SK-N-SH treated with all-trans-retinoic acid at 6 μM for 48 hours (cell line): ENCODE measurements around the gene NUP214.
"Not testable (repeated sequence)": the region's sequence is repeated elsewhere in the genome, so short reads cannot be mapped to it uniquely, and the experiment has no call there.

ENCODE experiments used
- ATAC-seq: fragments of 200-7000 bp; cut with Tn5 transposase; 3 replicates; pipeline ENCODE4 v1.9.1; 2020; ENCODE audit warnings: mild to moderate bottlenecking, moderate library complexity
- ARNTL ChIP-seq: fragments of 450-650 bp; formaldehyde crosslinking; IDR thresholded peaks from 2 replicates; pipeline ENCODE4 v1.5.0; 2020; ENCODE audit warnings: low read depth, mild to moderate bottlenecking, moderate library complexity, borderline replicate concordance
- CREB5 ChIP-seq: fragments of 250-450 bp; sonication (Bioruptor Pico); IDR thresholded peaks from 2 replicates; pipeline ENCODE4 v1.5.1; 2020; ENCODE audit warnings: low read depth, mild to moderate bottlenecking, moderate library complexity
- CSDC2 ChIP-seq: fragments of 250-450 bp; sonication (Bioruptor Pico); IDR thresholded peaks from 2 replicates; pipeline ENCODE4 v1.5.0; 2020; ENCODE audit warnings: mild to moderate bottlenecking, moderate library complexity
- CSRNP3 ChIP-seq: fragments of 250-450 bp; sonication (Bioruptor Pico); IDR thresholded peaks from 2 replicates; pipeline ENCODE4 v1.5.1; 2021; ENCODE audit warnings: mild to moderate bottlenecking, moderate library complexity
- GLIS3 ChIP-seq: fragments of 250-450 bp; sonication (Bioruptor Pico); IDR thresholded peaks from 2 replicates; pipeline ENCODE4 v1.5.0; 2020; ENCODE audit warnings: mild to moderate bottlenecking, moderate library complexity
- ISL1 ChIP-seq: fragments of 250-450 bp; sonication (Bioruptor Pico); IDR thresholded peaks from 2 replicates; pipeline ENCODE4 v2.1.2; 2022; ENCODE audit warnings: mild to moderate bottlenecking, moderate library complexity
- OSR1 ChIP-seq: fragments of 250-450 bp; sonication (Bioruptor Pico); IDR thresholded peaks from 2 replicates; pipeline ENCODE4 v1.8.0; 2022; ENCODE audit warnings: moderate library complexity, mild to moderate bottlenecking, inconsistent platforms
- PATZ1 ChIP-seq: fragments of 250-450 bp; sonication (Bioruptor Pico); IDR thresholded peaks from 2 replicates; pipeline ENCODE4 v1.8.0; 2020; ENCODE audit warnings: mild to moderate bottlenecking, moderate library complexity, borderline replicate concordance
- POU6F1 ChIP-seq: fragments of 250-450 bp; sonication (Bioruptor Pico); IDR thresholded peaks from 2 replicates; pipeline ENCODE4 v1.8.0; 2021; ENCODE audit warnings: low read depth, mild to moderate bottlenecking, moderate library complexity, borderline replicate concordance
- PPARA ChIP-seq: fragments of 250-450 bp; sonication (Bioruptor Pico); IDR thresholded peaks from 2 replicates; pipeline ENCODE4 v1.5.0; 2020; ENCODE audit warnings: mild to moderate bottlenecking, borderline replicate concordance
- TCF4 ChIP-seq: fragments of 250-450 bp; sonication (Bioruptor Pico); IDR thresholded peaks from 2 replicates; pipeline ENCODE4 v1.8.0; 2021; ENCODE audit warnings: mild to moderate bottlenecking, moderate library complexity, borderline replicate concordance
- TSHZ2 ChIP-seq: fragments of 250-450 bp; sonication (Bioruptor Pico); IDR thresholded peaks from 2 replicates; pipeline ENCODE4 v1.5.0; 2020; ENCODE audit warnings: mild to moderate bottlenecking, moderate library complexity
- ZC3H10 ChIP-seq: fragments of 250-450 bp; sonication (Bioruptor Pico); IDR thresholded peaks from 2 replicates; pipeline ENCODE4 v1.5.1; 2021; ENCODE audit warnings: mild to moderate bottlenecking, moderate library complexity
- ZFP3 ChIP-seq: fragments of 250-450 bp; sonication (Bioruptor Pico); IDR thresholded peaks from 2 replicates; pipeline ENCODE4 v1.5.0; 2020; ENCODE audit warnings: mild to moderate bottlenecking, moderate library complexity
- ZFP30 ChIP-seq: fragments of 450-650 bp; formaldehyde crosslinking; IDR thresholded peaks from 2 replicates; pipeline ENCODE4 v1.5.0; 2022; ENCODE audit warnings: mild to moderate bottlenecking, moderate library complexity
- ZNF70 ChIP-seq: fragments of 450-650 bp; formaldehyde crosslinking; IDR thresholded peaks from 2 replicates; pipeline ENCODE4 v1.5.0; 2020; ENCODE audit warnings: mild to moderate bottlenecking, moderate library complexity
- ZNF8 ChIP-seq: fragments of 450-650 bp; formaldehyde crosslinking; IDR thresholded peaks from 2 replicates; pipeline ENCODE4 v1.5.0; 2020; ENCODE audit warnings: mild to moderate bottlenecking, moderate library complexity

Gene NUP214

GRCh38 chr9:131270171-131271015 is 145.0 kb downstream of the NUP214 start:
- no peak for TF ChIP-seq ZC3H10 (CRISPR knock-in tag)
- no peak for TF ChIP-seq CSDC2 (CRISPR knock-in tag)
- TF ChIP-seq PPARA (CRISPR knock-in tag) = no peak
- TF ChIP-seq ISL1 = no peak
- no peak for TF ChIP-seq CSRNP3 (CRISPR knock-in tag)
- no peak for TF ChIP-seq OSR1
- no peak for TF ChIP-seq ZNF8 (CRISPR knock-in tag)
- no peak for TF ChIP-seq GLIS3
- no peak for TF ChIP-seq ZNF70 (CRISPR knock-in tag)
- ATAC-seq = no peak

- not testable (repeated sequence) for ATAC-seq
Measured at GRCh38 chr9:131271016-131271273, 145.6 kb downstream of the NUP214 start.

GRCh38 chr9:131271506-131271931 is 146.1 kb downstream of the NUP214 start:
- TF ChIP-seq PATZ1 (CRISPR knock-in tag) = no peak
- no peak for TF ChIP-seq ZNF70 (CRISPR knock-in tag)
- no peak for TF ChIP-seq POU6F1 (CRISPR knock-in tag)
- ATAC-seq = no peak

- no peak for TF ChIP-seq POU6F1 (CRISPR knock-in tag)
- no peak for TF ChIP-seq PPARA (CRISPR knock-in tag)
- TF ChIP-seq TSHZ2 (CRISPR knock-in tag) = no peak
- no peak for TF ChIP-seq ZC3H10 (CRISPR knock-in tag)
- TF ChIP-seq CSDC2 (CRISPR knock-in tag) = no peak
- no peak for TF ChIP-seq TCF4 (CRISPR knock-in tag)
- TF ChIP-seq ZNF8 (CRISPR knock-in tag) = no peak
- TF ChIP-seq ZFP3 (CRISPR knock-in tag) = no peak
- TF ChIP-seq PATZ1 (CRISPR knock-in tag) = no peak
- no peak for TF ChIP-seq CSRNP3 (CRISPR knock-in tag)
- no peak for TF ChIP-seq ZNF70 (CRISPR knock-in tag)
- TF ChIP-seq CREB5 (CRISPR knock-in tag) = no peak
- TF ChIP-seq ARNTL (CRISPR knock-in tag) = no peak
- no peak for TF ChIP-seq ZFP30
- TF ChIP-seq GLIS3 = no peak
- no peak for ATAC-seq
Measured at GRCh38 chr9:131272212-131272611, 146.8 kb downstream of the NUP214 start.
